Epithelial cell of proximal tubule (primary cell): ENCODE measurements around the gene SLK. TPM values are rescaled to one million over a fixed set of nuclear protein-coding genes. Genes with fewer than 3 reads are reported as not detected.

Source experiments
- DNase-seq: peaks from one replicate; pipeline ENCODE4 v3.0.0-alpha.2; 2011; ENCODE audit warnings: low read depth
- H3K4me3 ChIP-seq: 2 replicates; pipeline ENCODE4 v1.5.1; 2011; ENCODE audit warnings: low read depth, mild to moderate bottlenecking, low read length
- total RNA-seq: library from RNA; depleted of rRNA; stranded (reverse); fragments of >200 nt; gene quantifications from 2 replicates; pipeline ENCODE4 v1.2.3, GENCODE V29; 2015
- TF ChIP-seq, protein P1 (sequence below): conservative IDR thresholded peaks from 2 replicates; pipeline ENCODE4 v1.5.1; 2012; ENCODE audit warnings: low read depth, mild to moderate bottlenecking, low read length

SLK gene
- total RNA-seq, 1 donor from 2014 or later, result 30.4 TPM

DNA sequence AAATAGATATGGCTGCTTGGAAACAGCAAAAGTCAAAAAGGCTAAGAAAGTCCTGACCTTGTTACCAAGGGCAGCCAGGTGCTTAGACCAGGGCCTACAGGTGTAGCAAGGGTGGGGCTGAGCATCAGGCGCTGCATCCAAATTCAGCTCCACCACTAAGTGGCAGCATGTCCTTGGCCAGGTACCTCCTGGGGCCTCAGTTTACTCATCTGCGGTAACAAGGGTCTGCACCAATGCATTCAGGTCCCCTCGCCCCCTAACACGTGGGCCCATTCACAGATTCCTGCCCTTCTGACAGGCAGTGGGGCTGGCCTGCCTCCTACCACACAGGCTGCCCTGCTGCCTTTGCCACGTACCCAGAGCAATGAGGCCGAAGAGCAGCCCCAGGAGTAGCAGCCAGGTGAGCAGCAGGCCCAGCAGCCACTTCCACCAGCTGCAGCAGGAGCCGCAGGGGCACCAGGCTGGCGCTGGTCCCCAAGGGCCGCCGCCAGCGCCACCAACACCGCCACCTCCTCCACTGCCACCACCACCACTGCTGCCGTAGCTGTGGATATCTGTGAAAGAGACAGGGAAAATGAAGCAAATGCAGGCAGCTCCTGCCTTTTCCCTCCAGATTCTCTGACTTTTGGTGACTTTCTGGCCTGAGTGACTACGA is 89.8 kb downstream of the SLK start:
- TF ChIP-seq, protein P1, sequence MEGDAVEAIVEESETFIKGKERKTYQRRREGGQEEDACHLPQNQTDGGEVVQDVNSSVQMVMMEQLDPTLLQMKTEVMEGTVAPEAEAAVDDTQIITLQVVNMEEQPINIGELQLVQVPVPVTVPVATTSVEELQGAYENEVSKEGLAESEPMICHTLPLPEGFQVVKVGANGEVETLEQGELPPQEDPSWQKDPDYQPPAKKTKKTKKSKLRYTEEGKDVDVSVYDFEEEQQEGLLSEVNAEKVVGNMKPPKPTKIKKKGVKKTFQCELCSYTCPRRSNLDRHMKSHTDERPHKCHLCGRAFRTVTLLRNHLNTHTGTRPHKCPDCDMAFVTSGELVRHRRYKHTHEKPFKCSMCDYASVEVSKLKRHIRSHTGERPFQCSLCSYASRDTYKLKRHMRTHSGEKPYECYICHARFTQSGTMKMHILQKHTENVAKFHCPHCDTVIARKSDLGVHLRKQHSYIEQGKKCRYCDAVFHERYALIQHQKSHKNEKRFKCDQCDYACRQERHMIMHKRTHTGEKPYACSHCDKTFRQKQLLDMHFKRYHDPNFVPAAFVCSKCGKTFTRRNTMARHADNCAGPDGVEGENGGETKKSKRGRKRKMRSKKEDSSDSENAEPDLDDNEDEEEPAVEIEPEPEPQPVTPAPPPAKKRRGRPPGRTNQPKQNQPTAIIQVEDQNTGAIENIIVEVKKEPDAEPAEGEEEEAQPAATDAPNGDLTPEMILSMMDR, result no peak
- DNase-seq, result no peak

DNA sequence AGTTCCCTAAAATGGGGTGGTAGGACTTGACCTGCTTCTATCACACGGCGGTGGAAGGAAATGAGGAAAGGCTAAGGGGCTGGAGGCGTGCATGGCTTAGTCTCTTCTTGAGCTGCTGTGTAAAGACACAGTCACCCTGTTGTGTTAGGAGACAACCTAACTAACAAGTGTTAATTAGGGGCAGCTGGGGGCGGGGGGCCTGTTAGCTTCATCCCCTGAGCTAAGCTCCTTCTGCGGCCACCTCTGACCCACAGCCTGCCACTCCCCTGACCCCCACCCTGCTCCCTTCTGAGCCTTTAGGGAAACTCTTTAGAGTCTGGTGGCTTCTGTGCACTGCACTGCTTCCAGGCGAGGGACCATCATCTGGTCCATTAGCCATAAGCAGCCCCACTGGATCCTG is 90.8 kb downstream of the SLK start:
- H3K4me3 ChIP-seq, result no peak overlapping the region
- DNase-seq, result no peak
- TF ChIP-seq, protein P1, result no peak

More for the DNA sequence above, 89.8 kb downstream of the SLK start:
- H3K4me3 ChIP-seq, result no peak overlapping the region

DNA sequence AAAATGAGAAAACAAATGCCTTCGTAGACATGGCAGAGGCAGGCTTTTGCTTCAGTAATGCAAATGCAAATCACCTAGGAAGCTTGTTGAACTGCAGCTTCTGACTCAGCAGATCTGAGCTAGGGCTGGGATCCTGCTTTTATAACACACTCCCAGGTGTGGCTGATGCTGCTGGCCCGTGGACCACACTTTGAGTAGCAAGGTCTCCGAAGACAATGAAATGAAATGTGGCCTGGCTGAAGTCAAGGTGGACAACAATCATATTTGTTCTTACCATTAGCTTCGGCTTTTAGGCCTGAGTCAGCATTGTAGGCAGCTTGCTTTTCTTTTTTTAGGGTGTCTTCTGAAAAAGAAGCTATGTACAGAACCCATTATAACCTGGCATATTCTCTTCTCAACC is 92.4 kb downstream of the SLK start:
- TF ChIP-seq, protein P1, result no peak
- DNase-seq, result no peak
- no peak overlapping the region for H3K4me3 ChIP-seq

DNA sequence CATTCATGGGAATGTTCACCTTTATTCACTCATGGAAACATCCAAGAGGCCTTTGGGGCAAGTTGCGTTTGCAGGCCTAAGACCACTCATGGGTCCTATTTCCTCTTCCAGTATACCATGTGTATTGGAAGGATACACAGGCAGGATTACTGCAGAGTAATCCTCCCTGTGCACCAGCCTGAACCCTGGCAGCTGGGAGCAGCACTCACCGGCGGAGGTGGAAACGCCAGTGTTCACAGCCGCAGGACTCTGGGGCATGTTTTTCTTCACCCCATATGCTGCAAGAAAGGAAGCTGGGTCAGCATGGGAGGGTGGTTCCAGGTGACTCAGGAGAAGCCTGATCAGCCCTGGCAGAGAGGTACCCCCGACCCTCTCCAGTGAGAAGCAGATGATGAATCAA is 94.3 kb downstream of the SLK start:
- H3K4me3 ChIP-seq, result no peak overlapping the region
- no peak for DNase-seq
- TF ChIP-seq, protein P1, result no peak

DNA sequence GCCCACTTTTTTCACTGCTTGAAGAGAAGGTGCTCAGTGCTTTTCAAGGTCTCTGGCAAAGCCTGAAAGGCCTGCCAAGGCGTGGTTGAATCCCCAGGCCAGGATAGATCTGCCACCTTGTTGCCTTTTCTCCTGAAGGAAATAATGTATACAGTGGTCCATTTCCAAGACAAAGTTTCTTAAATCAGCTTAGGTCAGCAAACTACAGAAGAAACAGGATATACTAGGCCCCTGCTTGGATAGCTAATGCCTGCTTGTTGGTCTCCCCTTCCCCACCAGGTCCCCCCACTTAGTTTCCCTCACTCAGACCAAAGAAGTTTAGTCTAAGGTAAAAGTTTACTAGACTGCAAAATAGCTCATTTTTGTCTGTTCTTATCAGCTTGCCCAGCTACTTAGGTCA is 98.8 kb downstream of the SLK start:
- DNase-seq, result no peak
- H3K4me3 ChIP-seq, result no peak overlapping the region
- TF ChIP-seq, protein P1, result no peak

DNA sequence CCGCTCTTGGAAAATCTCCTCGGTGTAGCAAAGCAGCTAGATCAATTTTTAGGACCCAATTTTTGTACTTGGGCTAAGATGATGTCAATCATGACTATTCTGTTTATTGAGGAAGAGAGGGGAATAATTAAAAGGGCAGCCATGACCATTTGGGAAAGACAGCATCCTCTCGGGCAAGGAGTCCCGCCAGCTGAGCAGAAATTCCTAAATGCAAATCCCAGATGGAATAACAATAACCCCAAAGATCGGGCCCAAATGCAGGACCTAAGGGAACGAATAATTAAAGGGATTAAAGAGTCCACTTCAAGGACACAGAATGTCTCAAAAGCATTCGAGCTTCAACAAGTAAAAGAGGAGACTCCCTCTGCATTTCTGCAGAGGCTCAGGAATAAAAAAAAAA is 100.0 kb downstream of the SLK start:
- no peak for DNase-seq

More for the DNA sequence above, 100.0 kb downstream of the SLK start:
- TF ChIP-seq, protein P1, result no peak
- no peak overlapping the region for H3K4me3 ChIP-seq
